Measurements from ENCODE around the gene SEL1L.
A peak's percentile ranks its signal among the peaks of the same experiment; 100 is the strongest.
"Not testable (repeated sequence)": the region's sequence is repeated elsewhere in the genome, so short reads cannot be mapped to it uniquely, and the experiment has no call there.

The SEL1L gene

DNA sequence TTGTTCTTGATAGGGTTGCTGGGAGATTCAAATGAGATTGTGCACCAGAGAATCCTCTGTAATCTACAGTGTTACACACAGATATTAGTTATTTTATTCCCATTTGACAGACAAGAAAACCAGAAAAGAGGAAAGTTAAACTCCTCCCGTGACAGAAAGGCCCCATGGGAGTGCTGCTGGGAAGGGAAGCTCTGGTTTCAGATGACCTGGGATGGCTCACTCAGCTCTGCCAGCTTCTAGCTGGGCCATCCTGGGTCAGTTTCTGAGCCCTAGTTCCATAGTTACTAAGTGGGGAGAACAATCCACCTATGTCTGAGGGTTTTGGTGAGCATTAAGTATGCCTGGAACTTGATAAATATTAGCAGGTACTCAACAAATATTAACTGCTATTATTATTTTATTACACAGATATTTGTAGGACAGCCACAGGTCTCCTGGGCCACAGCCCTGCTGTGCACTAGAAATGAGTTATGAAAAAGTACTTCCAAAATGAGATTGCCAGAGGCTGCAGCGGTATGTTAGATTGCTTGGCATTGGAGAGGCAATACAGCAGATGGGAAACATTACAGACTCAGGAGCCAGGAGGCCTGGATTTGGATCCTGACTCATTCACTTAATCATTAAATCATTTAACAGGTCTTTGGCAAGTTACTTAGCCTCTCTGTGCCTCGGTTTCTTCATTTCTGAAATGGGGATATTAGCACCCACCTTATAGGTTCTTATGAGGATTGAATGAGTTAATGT, 86.5 kb downstream of the SEL1L start:
- no peak for DNase-seq (ENCODE audit: low read depth in 2 of 2)

DNA sequence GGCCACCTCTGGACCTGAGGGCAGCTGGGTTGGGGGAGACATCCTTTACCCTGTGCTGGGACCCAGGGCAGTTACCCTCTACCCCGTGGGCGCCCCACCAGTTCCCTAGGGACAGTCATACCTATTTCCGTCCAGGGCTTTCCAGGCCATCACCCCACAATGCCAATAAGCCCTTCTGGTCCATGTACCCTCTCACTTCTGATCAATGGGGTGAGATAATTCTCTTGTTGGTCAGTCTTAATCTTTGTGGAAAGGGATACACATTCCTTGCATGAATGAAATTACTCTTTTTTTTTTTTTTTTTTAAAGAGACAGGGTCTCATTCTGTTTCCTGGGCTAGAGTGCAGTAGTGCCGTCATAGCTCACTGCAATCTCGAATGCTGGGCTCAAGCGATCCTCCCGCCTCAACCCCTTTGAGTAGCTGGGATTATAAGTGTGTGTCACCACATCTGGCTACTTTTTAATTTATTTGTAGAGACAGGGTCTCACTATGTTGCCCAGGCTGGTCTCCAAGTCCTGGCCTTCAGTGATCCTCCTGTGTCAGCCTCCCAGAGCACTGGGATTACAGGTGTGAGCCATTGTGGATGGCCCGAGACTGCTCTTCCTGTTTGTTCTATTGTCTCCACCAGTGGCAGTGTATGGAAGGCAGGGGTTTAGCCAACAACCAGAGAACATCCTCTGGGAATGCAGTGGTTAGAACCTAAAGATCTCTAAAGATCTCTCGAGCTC, 87.2 kb downstream of the SEL1L start:
- no peak for DNase-seq (ENCODE audit: low read depth in 2 of 2)

DNA sequence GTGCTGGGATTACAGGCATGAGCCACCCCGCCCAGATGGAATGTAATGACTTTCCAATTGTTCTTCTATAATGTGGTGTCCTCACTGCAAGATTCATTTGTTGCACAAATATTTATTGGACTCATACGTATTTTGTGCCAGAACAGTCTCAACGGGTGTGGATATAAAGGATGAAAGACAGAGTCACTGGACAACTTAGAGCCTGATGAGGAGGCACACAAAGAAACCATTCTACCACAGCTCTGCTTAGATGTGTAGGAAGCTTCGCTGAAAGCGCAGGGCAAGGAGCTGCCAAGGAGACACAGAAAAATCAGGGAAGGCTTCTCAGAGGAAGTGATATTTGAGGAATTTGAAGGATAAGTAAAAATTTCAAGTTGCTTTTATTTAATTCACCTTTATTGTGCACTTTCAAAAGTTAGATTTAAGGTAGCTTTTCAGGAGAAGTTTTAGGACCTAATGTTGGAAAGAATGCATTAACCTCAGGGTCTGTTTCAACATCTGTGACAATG, 92.0 kb downstream of the SEL1L start:
- DNase-seq (ENCODE audit: low read depth in 2 of 2) = no peak

DNA sequence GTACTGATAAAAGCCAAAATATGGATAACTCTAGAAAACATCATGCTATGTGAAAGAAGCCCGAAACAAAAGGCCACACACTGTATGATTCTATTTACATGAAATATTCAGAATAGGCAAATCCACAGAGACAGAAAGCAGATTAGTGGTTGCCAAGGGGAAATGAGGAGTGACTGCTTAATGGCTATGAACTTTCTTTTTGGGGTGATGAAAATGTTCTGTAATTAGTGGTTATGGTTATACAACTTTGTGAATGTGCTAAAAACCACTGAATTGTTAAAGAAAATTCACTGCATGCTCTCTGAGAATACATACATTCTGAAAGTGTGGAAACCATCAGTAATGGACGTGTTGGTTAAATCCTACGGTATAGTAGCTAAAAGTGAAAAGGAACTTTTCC, 93.6 kb downstream of the SEL1L start:
- DNase-seq (ENCODE audit: low read depth in 2 of 2) = no peak

DNA sequence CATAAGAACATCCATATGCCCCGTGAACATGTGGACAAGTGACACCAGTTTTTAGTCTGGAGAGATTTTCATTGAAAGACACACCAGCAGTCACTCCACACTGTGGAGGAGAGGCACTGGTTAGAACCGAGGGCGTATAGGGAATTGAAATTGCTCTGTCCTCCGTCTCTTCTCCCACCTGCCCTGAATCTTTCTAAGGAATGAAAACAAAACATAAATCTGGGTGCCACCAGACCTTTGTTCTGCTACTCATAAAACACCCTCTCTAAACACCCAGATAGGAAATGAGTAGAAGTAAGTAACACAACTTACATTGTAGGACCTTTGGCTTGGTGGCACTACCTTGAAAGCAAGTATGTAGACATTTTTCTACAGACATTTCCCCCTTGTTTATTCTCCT, 96.4 kb downstream of the SEL1L start:
- no peak for DNase-seq (ENCODE audit: low read depth in 2 of 2)

DNA sequence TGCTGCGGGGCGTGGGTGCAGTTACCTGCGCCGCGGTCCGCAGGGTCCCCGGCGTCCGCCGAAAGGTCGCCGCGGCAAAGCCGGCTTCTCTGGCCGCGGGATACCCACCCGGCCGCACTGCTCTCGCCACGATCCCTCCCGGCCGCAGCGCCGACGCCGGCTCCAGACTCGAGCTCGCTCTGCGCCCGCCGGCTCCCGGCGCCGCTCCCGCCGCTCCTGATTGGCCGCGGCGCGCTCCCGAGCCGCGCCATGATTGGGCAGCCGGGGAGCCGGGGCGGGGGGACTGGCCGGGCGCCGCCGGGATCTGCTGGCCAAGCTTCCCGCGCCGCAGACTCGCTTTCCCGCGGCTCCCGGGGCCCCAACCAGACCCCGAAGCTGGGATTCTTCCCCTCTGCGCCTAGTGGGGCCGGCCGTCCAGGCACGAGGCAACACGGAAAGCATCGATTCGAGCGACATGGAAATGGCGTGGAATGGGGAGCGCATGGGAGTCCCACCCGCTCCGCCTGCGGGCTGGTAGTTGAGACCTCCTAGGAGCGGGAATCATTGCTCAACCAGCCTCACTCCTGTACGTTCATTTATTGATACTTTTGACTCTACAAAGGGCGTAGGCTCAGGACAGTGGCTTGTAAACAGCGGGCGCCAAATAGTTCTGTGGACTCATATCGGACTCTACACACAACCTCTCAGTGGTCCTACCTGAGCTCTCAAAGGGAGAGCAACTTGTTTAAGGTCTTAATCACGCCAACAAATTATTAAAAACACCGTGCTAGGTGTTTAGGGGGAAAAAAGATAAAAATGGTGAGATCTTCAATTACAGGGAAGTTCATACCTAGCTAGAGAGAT, 97.1 kb downstream of the SEL1L start:
- peak; percentile 20 to 34 for DNase-seq (ENCODE audit: low read depth in 2 of 2)

DNA sequence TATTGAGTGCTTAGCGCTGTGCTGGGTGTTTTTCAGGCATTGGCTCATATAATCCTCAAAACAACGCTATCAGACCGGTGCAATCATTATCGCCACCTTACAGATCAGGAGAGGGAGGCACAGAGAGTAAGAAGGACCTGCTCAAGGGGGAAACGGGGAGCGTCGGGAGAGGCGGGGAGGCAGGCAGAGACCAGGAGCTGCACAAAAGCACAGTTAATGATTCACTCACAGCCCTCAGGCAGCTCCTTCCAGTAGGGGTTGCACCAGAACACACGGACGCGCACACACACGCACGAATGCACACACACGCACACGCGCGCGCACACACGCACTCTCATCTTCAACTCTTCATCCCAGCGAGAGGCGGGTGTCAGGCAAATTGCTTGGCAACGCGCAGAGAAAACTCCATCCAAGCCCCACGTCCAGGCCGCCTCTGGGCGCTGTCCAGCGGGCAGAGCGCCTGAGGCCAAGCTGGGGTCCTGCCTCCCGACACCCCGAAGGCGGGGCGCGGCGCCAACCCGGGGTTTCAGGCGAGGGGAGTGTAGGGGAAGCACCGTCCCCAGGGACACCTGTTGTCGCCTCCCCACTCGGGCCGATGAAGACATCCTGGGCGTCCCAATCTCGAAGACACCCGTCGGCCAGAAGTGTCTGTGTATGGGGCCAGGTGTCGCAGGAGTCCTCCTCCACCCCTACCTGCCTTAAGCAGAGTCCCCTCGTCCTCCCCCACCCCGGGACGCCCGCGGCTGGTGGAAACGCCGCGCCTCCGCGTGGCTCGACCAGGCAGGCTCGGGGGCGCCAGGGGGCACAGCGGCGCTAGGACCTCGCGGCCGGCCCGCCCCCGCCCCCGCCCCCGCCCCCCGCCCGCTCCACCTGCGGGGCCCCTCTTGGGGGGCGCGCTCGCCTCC, 98.0 kb downstream of the SEL1L start:
- no peak for DNase-seq (ENCODE audit: low read depth in 2 of 2)

DNA sequence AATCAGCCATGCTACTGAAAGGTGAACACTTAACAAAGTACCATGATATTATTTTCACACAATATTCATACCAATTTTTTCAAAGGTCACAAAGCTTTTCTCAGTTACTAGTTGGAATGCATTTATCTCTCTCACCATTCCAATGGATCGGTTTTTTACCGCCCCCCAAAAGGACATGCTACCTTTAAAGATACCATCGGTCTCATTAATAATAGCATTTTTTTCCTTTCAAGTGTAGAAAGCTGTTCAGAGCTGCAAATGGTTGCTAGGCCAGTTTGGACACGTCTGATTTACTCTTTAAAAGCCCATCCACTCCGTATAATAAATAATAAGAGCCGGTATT, 98.6 kb downstream of the SEL1L start:
- DNase-seq (ENCODE audit: low read depth in 2 of 2) = no peak

DNA sequence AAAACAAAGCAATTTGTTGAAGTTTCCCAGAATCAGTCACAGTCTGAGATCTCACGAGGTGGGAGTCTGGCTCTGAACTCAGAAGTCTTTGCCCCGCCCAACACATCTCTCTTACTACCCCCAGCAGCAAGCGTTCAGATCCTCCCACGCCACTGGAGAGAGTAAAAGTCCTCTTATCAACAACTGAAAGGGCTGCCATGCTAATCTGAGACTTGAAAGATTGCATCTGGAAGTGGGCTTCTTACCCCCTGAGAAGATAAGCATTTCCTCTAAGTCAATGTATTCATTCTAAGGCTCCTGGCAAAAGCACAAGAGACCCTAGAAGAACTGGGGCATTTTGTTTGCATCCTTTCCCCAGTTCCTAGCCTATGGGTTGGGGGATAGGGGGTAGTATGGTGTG, 99.4 kb downstream of the SEL1L start:
- DNase-seq (ENCODE audit: low read depth in 2 of 2) = no peak

DNA sequence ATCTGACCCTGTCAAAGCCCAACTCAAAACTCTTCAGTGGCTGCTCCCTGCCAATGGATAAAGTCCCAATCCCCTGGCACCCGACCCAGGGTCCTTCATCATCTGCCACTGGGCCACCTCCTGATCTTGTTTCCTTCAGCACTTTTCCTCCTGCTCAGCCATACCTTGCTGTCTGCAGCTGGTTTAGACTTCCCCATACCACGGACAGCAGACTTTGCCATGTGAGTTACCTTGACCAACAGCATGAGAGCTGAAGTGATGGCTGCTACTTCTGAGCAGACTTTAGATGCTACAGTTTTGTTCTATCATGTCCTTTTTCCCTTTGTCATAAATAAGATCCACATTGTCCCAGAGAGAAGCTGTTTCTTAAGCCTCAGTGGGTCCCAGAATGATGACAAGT, 100.3 kb downstream of the SEL1L start:
- DNase-seq (ENCODE audit: low read depth in 2 of 2) = no peak

DNA sequence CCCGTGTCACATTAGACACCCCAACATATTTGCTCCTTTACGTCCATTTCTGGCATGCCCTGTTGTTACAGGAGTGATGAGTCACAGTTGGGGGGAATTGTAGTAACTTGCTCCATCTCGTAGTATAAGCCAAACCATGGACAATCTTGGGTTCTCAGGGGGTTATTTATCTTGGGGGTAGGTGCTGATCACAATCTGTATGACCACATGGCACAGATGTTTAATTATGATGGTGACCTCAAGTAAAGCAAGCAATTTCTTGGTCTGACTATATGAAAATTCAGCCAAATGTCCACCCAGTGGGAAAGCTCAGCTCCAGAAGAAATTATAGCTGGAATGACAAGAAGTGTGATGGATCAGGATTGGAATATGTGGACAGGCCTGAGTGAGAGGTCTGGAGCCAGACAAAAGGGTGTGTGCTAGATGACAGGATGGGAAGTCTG, 101.4 kb downstream of the SEL1L start:
- no peak for DNase-seq (ENCODE audit: low read depth in 2 of 2)

DNA sequence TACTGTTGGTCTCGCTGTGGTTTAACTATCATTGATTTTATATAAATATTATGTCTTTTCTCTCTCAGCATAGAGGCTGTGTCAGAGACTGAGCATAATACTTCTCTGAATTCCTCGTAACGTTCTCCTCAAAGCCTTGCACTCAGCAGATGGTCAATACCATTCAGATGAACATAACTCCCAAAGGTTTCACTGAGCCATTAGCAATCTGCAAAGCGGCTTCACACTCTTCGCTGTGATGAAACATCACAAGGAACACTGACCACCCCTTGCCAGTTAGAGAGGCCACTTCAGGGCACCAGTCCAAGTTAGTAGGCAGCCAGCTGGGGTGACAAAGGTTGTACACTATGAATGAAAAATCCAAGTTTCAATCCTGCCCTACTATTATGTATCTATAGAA, 103.4 kb downstream of the SEL1L start:
- DNase-seq (ENCODE audit: low read depth in 2 of 2) = no peak

DNA sequence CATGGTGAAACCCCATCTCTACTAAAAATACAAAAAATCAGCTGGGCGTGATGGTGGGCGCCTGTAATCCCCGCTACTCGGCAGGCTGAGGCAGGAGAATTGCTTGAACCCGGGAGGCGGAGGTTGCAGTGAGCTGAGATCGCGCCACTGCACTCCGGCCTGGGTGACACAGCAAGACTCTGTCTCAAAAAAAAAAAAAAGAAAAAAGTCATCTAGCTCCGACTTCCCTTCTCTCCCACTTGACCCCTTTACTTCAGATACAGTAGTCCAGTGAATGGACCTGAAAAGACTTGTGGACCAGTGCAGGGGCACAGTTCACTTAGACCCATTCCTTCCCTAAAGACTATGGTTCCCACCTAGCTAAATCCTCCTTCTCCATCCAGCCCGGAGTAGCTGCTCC, 103.9 kb downstream of the SEL1L start:
- not testable (repeated sequence) for DNase-seq (ENCODE audit: low read depth in 2 of 2)

DNA sequence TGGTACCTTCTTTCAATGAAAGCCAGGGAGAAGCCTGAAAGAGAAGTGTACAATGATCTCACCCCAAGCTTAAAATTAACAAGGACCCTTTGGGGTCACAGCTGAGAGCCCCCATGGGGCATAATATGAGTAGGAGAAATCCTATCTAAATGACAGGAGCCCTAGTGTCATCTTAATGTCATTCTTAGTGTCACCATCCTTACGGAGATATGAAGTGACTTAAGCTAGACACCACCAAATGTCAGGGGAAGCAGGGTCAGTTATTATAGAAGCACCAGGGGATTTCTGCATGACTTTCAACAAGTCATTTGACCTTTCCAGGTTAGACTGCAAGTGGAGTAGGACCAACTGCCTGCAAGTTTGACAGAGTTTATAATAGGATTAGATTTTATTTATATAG, 104.6 kb downstream of the SEL1L start:
- no peak for DNase-seq (ENCODE audit: low read depth in 2 of 2)

DNA sequence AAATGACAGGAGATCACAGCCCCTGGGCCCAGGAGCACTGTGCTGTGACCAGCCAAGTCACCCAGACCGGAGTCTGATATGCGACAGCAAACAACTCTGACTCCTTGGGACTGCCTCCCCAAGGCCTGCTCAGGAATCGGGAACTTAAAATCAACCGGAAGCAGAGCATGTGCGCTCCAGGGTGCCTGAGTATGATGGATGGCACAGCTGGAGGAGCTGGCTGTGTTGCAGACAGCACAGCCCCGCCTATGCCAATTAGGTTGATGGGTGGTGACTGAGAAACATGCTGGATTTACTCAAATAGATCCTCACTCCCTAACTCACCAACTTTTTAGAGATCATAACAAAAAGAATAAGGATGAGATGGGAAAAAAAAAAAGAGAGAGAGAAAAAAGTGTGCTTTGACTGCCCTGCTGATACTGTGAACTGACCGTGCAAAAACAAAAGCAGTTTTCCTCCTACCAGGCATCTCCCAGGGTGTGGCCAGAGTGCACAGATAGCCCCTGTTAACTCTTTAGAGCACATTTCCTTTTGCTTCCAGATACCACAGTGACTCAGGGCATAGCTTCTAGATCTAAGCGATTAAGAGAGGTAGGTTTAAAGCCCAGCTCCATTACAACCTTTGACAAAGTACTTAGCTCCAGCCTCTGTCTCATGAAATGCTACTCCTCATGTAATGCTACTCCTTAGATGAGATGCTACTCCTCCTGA, 106.2 kb downstream of the SEL1L start:
- DNase-seq (ENCODE audit: low read depth in 2 of 2) = no peak

DNA sequence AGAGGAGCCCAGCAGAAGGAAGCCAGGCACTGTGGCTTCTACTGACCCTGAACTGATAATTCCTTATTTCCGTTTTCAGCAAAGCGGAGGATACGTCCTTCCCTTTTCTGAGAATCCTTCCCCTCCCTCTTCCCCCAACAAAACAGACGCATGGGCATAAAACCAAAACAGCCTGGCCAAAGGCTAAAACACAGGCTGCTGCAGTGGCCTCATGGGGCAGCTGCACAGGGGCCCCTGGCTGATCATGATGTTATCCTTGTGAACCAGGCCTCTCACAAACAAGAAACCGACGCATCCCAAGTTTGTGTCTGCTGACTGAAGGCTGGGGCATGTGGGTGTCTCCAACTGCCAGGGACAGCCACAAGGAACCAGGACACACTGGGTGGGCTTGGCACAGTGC, 110.1 kb downstream of the SEL1L start:
- no peak for DNase-seq (ENCODE audit: low read depth in 2 of 2)

Measured in stimulated activated CD8-positive, alpha-beta memory T cell treated with anti-CD3 and anti-CD28 coated beads, Interleukin-15, amount 100 ng/mL, for 48 hours (primary cell).